SK-N-SH treated with all-trans-retinoic acid at 6 μM for 48 hours (cell line): Measurements from ENCODE around the gene TEX26.

Experiments
- TF ChIP-seq, protein P1 (sequence below): fragments of 250-450 bp; sonication (Bioruptor Pico); IDR thresholded peaks from 2 replicates; pipeline ENCODE4 v1.5.1; 2021; ENCODE audit warnings: mild to moderate bottlenecking, moderate library complexity
- TF ChIP-seq, protein P2 (sequence below): fragments of 250-450 bp; sonication (Bioruptor Pico); IDR thresholded peaks from 2 replicates; pipeline ENCODE4 v1.5.1; 2020; ENCODE audit warnings: low read depth, mild to moderate bottlenecking, moderate library complexity

DNA sequence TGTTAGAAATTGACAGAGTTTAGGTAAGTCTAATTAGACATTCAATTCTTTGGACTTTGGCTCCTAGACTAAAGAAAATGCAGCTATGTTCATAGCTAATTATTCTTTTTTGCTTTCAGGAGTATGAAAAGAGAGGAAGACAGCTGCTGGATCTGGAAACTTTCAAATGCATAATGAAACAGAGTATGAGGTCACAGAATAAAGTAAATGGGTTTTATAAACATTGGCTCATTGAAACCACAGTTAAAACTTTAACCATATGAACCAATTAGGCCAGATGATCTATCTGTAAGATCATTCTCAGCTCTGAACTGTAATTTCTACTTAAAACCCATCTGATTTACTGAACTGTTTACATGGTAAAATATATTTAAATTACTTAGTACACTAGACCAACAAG is 82.7 kb downstream of the TEX26 start:
- TF ChIP-seq, protein P1, sequence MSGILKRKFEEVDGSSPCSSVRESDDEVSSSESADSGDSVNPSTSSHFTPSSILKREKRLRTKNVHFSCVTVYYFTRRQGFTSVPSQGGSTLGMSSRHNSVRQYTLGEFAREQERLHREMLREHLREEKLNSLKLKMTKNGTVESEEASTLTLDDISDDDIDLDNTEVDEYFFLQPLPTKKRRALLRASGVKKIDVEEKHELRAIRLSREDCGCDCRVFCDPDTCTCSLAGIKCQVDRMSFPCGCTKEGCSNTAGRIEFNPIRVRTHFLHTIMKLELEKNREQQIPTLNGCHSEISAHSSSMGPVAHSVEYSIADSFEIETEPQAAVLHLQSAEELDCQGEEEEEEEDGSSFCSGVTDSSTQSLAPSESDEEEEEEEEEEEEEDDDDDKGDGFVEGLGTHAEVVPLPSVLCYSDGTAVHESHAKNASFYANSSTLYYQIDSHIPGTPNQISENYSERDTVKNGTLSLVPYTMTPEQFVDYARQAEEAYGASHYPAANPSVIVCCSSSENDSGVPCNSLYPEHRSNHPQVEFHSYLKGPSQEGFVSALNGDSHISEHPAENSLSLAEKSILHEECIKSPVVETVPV = no peak; the same call in 1 of the 2 replicates
- TF ChIP-seq, protein P2, sequence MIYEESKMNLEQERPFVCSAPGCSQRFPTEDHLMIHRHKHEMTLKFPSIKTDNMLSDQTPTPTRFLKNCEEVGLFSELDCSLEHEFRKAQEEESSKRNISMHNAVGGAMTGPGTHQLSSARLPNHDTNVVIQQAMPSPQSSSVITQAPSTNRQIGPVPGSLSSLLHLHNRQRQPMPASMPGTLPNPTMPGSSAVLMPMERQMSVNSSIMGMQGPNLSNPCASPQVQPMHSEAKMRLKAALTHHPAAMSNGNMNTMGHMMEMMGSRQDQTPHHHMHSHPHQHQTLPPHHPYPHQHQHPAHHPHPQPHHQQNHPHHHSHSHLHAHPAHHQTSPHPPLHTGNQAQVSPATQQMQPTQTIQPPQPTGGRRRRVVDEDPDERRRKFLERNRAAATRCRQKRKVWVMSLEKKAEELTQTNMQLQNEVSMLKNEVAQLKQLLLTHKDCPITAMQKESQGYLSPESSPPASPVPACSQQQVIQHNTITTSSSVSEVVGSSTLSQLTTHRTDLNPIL (CRISPR knock-in tag) = 0 out of 2 replicates have a peak, but pooled peaks have one; percentile 57
